ENCODE measurements around the gene GRM2. TPM values are rescaled to one million over a fixed set of nuclear protein-coding genes. Genes with fewer than 3 reads are reported as not detected.

GRM2 gene
- total and polyA plus RNA-seq, 8 donors = 0.09 to 0.51 (median 0.21) TPM

DNA sequence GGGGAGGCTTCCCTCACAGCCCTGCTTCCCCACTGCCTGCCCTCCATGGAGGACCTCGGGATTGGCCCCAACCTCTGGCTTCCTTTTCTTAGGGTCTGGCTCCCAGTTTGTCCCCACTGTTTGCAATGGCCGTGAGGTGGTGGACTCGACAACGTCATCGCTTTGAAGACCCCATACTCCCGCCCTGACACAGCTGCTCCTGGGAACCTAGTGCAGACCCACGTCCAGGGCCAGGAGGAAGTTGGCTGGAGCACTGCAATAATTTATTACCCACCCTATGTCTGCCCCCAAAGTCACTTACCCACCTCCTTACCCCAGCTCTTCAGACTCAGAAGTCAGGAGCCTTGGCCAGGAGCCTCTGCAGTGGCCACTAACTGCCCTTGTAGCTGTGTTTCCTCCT, 11.1 kb downstream of the GRM2 start:
- DNase-seq = peak in 1 of 6 donors; percentile 30
- Histone ChIP-seq H3K4me3 (no peak overlapping the region), H3K9me3 (no peaks in the 10 kb centered on the region), H3K36me3 (no peaks in the 10 kb centered on the region), H3K27ac (no peak overlapping the region), H3K27me3 (no peaks in the 10 kb centered on the region), H3K4me1 (no peaks in the 10 kb centered on the region)
- 73 to 76% methylated on average over 7 of the region's 7 CpGs for WGBS, 2 donors
- intact Hi-C loops (cut with DNase I) = loop anchor here in 1 of 3 donors (10.0 kb wide), 1 partner anchor 87 kb away; no protein-coding TSS in a partner anchor
- no peak for FAIRE-seq
- no peak for ATAC-seq
- no peak for TF ChIP-seq CTCF (IDR thresholded peaks at IDR 0.05)

DNA sequence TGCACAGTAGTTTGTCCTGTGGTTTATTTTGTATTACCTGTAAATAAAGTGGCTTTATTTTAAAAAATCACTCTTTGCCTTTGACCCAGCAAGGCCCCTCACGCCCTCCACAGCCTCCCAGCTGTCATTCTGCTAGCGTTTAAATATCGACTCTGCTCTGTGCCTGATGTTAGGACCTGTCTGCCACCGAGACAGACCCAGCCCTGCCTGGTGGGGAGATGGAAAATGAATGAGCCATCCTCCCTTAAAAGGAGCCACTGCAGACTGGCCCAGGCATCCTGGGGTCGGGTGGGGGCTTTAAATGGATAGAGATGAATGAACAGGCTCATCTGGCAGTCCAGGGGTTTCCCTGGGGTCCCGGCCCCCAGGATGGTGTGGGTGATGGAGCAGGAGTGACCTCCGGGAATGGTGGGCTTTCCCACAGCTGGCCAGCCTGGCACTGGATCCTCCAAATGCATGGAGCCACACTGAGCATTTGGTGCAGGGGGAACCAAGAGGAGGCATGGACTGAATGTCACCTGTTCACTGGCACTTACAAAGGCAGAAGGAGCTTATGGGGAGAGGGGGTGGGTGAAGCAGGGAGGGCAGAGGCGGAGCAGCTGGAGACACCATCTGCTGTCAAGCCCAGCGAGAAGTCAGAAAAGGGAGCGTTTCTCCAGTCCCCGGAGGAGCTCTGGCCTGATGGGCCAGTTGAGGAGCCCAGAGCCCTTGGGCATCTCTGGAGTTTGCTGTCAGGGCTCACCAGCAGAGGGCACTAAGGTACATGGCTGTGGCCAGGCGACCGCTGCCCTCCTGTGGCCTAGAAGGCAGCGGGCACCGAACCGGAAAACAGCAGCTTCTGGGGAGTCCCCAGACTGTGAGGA, 11.9 kb downstream of the GRM2 start:
- no peaks in the 10 kb centered on the region for H3K27me3 ChIP-seq
- intact Hi-C loops (cut with DNase I) = loop anchor here in 1 of 3 donors (10.0 kb wide), 1 partner anchor 86 kb away; no protein-coding TSS in a partner anchor
- TF ChIP-seq CTCF (IDR thresholded peaks at IDR 0.05) = peak; percentile 9 to 54 (median 36)
- WGBS, 2 donors = 35 to 39% methylated on average over 16 of the region's 16 CpGs
- peak; percentile 75 to 98 (median 91) for ATAC-seq
- no peaks in the 10 kb centered on the region for H3K36me3 ChIP-seq
- no peaks in the 10 kb centered on the region for H3K4me1 ChIP-seq
- H3K27ac ChIP-seq = no peak overlapping the region
- H3K9me3 ChIP-seq = no peaks in the 10 kb centered on the region
- DNase-seq = peak; percentile 39 to 81 (median 65)
- H3K4me3 ChIP-seq = no peak overlapping the region
- FAIRE-seq = no peak

GRCh38 chr3:51719410-51720025, 12.7 kb downstream of the GRM2 start:
- FAIRE-seq = no peak
- H3K27ac ChIP-seq = no peak overlapping the region
- TF ChIP-seq CTCF (IDR thresholded peaks at IDR 0.05) = peak in 1 of 4 donors; percentile 2
- ATAC-seq = no peak
- intact Hi-C loops (cut with DNase I) = loop anchor here in 1 of 3 donors (10.0 kb wide), 1 partner anchor 85 kb away; no protein-coding TSS in a partner anchor
- no peaks in the 10 kb centered on the region for H3K36me3 ChIP-seq
- H3K27me3 ChIP-seq = no peaks in the 10 kb centered on the region
- WGBS, 2 donors = 65 to 72% methylated on average over 5 of the region's 5 CpGs
- no peaks in the 10 kb centered on the region for H3K9me3 ChIP-seq
- no peak for DNase-seq
- no peaks in the 10 kb centered on the region for H3K4me1 ChIP-seq
- H3K4me3 ChIP-seq = no peak overlapping the region

DNA sequence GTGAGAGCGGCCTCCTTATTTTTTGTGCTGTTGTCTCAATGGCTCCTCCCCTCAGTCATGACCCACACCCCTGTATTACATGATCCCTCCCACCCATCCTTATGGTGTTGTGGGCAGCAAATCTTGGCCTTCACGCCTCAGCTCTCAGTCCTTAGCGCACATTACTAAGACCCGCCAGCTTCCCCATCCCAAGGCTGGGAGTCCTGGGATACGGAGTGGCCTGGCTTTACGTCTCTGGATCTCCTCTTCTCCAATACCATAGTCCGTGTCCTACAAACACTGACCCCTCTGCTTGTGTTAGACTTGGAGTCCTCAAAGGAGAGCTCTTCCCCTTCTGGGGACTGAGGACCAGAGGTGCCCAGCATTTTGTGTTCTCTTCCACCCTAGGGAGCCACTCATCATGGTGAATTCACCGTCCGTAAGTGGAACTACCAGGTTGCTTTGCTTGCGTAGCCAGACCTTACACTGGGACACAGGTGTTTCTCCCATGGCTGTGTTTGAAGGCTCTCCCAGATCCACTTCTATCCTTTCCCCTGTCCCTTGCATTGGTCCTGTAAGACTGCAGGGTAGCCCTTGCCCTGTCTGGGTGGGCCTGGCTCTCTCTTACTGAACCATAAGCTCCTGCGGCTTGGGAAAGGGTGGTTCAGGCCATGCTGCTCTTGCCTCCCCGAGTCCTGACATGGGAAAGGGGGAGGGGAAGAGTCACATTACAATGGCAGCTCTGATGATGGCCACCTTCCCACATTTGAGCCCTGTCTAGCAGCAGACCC, 13.6 kb downstream of the GRM2 start:
- FAIRE-seq (no peak), DNase-seq (no peak), ATAC-seq (no peak)
- Histone ChIP-seq H3K27me3 (no peaks in the 10 kb centered on the region), H3K27ac (no peak overlapping the region), H3K4me1 (no peaks in the 10 kb centered on the region), H3K4me3 (no peak overlapping the region), H3K36me3 (no peaks in the 10 kb centered on the region), H3K9me3 (no peaks in the 10 kb centered on the region)
- intact Hi-C loops (cut with DNase I) = no loop called here
- 84 to 92% methylated on average over 12 of the region's 12 CpGs for WGBS, 2 donors
- no peak for TF ChIP-seq CTCF (IDR thresholded peaks at IDR 0.05)
